Measurements from ENCODE around the gene TYW1. TPM values are rescaled to one million over a fixed set of nuclear protein-coding genes. Genes with fewer than 3 reads are reported as not detected.
"Not testable (repeated sequence)": the region's sequence is repeated elsewhere in the genome, so short reads cannot be mapped to it uniquely, and the experiment has no call there.

Gene TYW1
- total RNA-seq, 1 donor from 2014 or later: 20.0 TPM

- H3K27me3 ChIP-seq; DNase-seq; H3K9me3 ChIP-seq; H3K4me3 ChIP-seq; H3K36me3 ChIP-seq; ATAC-seq; H3K27ac ChIP-seq; H3K4me1 ChIP-seq; intact Hi-C loops (cut with DNase I): not testable (repeated sequence)
These were observed 188.5 kb downstream of the TYW1 start for GRCh38 chr7:67184912-67185659.

- H3K4me3 ChIP-seq; H3K27me3 ChIP-seq; H3K9me3 ChIP-seq; DNase-seq; H3K36me3 ChIP-seq; H3K27ac ChIP-seq; intact Hi-C loops (cut with DNase I); H3K4me1 ChIP-seq: not testable (repeated sequence)
- peak; percentile 45 for ATAC-seq
These were observed 189.1 kb downstream of the TYW1 start for GRCh38 chr7:67185660-67186129.

- H3K27me3 ChIP-seq; H3K27ac ChIP-seq; ATAC-seq; H3K4me3 ChIP-seq; H3K36me3 ChIP-seq; intact Hi-C loops (cut with DNase I); DNase-seq; H3K9me3 ChIP-seq; H3K4me1 ChIP-seq: not testable (repeated sequence)
These were observed 192.5 kb downstream of the TYW1 start for GRCh38 chr7:67189160-67189559.

- H3K4me1 ChIP-seq; intact Hi-C loops (cut with DNase I); H3K36me3 ChIP-seq; H3K9me3 ChIP-seq; H3K4me3 ChIP-seq; H3K27me3 ChIP-seq; ATAC-seq; H3K27ac ChIP-seq; DNase-seq: not testable (repeated sequence)
These were observed 193.3 kb downstream of the TYW1 start for GRCh38 chr7:67189801-67190465.

- H3K4me3 ChIP-seq; H3K9me3 ChIP-seq; H3K27ac ChIP-seq; DNase-seq; intact Hi-C loops (cut with DNase I); H3K4me1 ChIP-seq; H3K36me3 ChIP-seq; H3K27me3 ChIP-seq; ATAC-seq: not testable (repeated sequence)
These were observed 194.5 kb downstream of the TYW1 start for GRCh38 chr7:67191002-67191720.

- intact Hi-C loops (cut with DNase I); ATAC-seq; H3K36me3 ChIP-seq; H3K9me3 ChIP-seq; H3K27ac ChIP-seq; H3K4me3 ChIP-seq; H3K4me1 ChIP-seq; DNase-seq; H3K27me3 ChIP-seq: not testable (repeated sequence)
These were observed 195.6 kb downstream of the TYW1 start for GRCh38 chr7:67192123-67192702.

GRCh38 chr7:67192889-67193613, 196.4 kb downstream of the TYW1 start:
- intact Hi-C loops (cut with DNase I); H3K9me3 ChIP-seq; DNase-seq; H3K27ac ChIP-seq; H3K36me3 ChIP-seq; H3K4me1 ChIP-seq; H3K4me3 ChIP-seq; H3K27me3 ChIP-seq: not testable (repeated sequence)
- peak; percentile 48 for ATAC-seq

GRCh38 chr7:67196176-67196575, 199.5 kb downstream of the TYW1 start:
- DNase-seq; ATAC-seq; intact Hi-C loops (cut with DNase I): not testable (repeated sequence)

GRCh38 chr7:67198865-67199526, 202.4 kb downstream of the TYW1 start:
- H3K27me3 ChIP-seq; H3K4me3 ChIP-seq; H3K4me1 ChIP-seq; H3K27ac ChIP-seq; ATAC-seq; intact Hi-C loops (cut with DNase I); H3K9me3 ChIP-seq; H3K36me3 ChIP-seq; DNase-seq: not testable (repeated sequence)

More at GRCh38 chr7:67196176-67196575, 199.5 kb downstream of the TYW1 start:
- not testable (repeated sequence) for H3K27ac ChIP-seq, H3K27me3 ChIP-seq, H3K9me3 ChIP-seq, H3K36me3 ChIP-seq, H3K4me1 ChIP-seq, H3K4me3 ChIP-seq

GRCh38 chr7:67205772-67206171, 209.1 kb downstream of the TYW1 start:
- H3K27me3 ChIP-seq; DNase-seq; intact Hi-C loops (cut with DNase I); H3K9me3 ChIP-seq; H3K4me3 ChIP-seq; H3K36me3 ChIP-seq; ATAC-seq; H3K4me1 ChIP-seq; H3K27ac ChIP-seq: not testable (repeated sequence)
